Head of caudate nucleus (tissue), 42 donors: ENCODE data around the gene AP3B2.

ENCODE experiments used
- DNase-seq, 42 donors: peaks; one replicate each; pipeline versions ENCODE4 v3.0.0 to v3.0.0-alpha.2; 2020 to 2021; ENCODE audit warnings: mixed read lengths in 7 of 42
- intact Hi-C: fragments of 100-400 bp; cut with DNase I; formaldehyde crosslinking; loops from one replicate; pipeline ENCODE4 v1.15.0; 2022

Gene AP3B2, protein sequence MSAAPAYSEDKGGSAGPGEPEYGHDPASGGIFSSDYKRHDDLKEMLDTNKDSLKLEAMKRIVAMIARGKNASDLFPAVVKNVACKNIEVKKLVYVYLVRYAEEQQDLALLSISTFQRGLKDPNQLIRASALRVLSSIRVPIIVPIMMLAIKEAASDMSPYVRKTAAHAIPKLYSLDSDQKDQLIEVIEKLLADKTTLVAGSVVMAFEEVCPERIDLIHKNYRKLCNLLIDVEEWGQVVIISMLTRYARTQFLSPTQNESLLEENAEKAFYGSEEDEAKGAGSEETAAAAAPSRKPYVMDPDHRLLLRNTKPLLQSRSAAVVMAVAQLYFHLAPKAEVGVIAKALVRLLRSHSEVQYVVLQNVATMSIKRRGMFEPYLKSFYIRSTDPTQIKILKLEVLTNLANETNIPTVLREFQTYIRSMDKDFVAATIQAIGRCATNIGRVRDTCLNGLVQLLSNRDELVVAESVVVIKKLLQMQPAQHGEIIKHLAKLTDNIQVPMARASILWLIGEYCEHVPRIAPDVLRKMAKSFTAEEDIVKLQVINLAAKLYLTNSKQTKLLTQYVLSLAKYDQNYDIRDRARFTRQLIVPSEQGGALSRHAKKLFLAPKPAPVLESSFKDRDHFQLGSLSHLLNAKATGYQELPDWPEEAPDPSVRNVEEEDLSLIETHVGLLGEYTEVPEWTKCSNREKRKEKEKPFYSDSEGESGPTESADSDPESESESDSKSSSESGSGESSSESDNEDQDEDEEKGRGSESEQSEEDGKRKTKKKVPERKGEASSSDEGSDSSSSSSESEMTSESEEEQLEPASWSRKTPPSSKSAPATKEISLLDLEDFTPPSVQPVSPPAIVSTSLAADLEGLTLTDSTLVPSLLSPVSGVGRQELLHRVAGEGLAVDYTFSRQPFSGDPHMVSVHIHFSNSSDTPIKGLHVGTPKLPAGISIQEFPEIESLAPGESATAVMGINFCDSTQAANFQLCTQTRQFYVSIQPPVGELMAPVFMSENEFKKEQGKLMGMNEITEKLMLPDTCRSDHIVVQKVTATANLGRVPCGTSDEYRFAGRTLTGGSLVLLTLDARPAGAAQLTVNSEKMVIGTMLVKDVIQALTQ

DNA sequence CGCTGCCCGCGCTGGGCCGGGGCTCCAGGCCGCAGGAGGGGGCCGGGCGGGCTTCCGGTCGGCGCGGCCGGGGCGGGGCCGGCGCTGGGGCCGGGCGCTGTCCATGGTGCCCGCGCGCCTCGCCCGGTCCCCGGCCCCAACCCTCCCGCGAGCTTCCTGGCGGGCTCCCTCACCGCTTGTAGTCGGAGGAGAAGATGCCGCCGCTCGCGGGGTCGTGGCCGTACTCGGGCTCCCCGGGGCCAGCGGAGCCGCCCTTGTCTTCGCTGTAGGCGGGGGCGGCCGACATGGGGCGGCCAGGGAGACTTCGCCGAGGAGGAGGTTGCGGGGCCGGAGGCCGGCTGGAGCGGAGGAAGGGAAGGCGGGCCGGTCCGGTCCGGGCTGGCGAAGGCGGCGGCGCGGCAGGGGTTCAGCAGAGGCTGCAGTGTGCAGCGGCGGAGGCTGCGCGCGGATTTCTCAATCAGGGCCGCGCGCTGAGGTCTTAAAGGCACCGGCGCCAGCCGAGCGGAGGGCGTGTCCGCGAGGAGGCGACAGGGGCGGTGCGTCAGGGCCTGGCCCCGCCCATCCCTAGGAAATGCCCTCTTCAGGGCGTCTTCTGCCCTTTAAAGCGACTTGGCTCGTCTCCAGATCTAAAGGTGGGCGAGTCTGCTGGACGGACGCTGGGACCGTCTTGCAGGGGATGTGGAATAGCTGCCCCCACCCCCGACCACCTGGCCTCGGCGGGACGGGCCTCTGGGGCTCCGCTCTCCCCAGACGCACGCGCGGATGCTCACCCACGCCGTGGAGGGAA, at the start of gene AP3B2:
TSS of gene AP3B2 (minus strand) at position 455 of the 787 bp plus-strand sequence. CDS start at position 286, 169 bp downstream.
- peak; percentile 37 to 93 (median 82) for DNase-seq
- intact Hi-C loops, result no loop called here

DNA sequence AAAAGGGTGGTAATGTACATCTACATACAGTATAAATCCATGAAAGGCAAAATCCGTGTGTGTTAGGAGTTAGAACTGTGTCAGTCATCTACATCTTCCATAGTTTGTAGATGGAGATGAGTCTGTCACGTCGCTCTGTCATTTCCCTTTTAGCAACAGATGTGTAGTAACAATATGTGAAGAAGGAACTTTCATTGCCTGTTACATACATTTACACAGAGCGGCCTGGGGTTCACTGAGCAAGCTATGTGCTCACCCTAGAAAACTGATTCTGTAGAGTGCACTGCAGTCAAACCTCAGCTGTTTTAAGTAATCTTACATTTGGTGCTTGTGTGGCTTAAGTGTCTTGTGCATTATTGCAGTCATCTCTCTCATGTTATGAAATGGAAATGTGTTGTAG, 41.6 kb upstream of the AP3B2 start:
- intact Hi-C loops, result loop anchor here (5.0 to 10.0 kb wide), 2 partner anchors 56 to 97 kb away; partner anchors contain the start of genes FSD2 and WHAMM
- DNase-seq, result no peak

DNA sequence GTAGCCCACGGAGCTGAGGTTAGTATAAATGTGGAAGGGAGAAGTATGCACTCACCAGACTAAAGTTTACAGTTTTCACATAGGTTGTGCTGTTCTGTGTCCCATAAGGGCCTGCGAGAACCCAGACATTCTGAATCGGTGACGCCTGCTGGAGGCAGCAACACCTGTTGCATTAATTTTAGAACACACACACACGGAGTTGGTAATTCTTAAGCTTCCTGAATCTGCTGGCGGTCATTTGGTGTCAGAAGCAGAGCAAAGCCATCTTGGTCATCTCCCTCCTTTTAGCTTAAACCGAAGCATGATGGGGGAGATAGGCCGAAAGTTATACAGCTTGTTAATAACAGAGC, 41.1 kb upstream of the AP3B2 start:
- peak in 4 of 42 donors; percentile 4 to 19 (median 12) for DNase-seq
- intact Hi-C loops, result loop anchor here (5.0 to 10.0 kb wide), 2 partner anchors 56 to 96 kb away; partner anchors contain the start of genes FSD2 and WHAMM

DNA sequence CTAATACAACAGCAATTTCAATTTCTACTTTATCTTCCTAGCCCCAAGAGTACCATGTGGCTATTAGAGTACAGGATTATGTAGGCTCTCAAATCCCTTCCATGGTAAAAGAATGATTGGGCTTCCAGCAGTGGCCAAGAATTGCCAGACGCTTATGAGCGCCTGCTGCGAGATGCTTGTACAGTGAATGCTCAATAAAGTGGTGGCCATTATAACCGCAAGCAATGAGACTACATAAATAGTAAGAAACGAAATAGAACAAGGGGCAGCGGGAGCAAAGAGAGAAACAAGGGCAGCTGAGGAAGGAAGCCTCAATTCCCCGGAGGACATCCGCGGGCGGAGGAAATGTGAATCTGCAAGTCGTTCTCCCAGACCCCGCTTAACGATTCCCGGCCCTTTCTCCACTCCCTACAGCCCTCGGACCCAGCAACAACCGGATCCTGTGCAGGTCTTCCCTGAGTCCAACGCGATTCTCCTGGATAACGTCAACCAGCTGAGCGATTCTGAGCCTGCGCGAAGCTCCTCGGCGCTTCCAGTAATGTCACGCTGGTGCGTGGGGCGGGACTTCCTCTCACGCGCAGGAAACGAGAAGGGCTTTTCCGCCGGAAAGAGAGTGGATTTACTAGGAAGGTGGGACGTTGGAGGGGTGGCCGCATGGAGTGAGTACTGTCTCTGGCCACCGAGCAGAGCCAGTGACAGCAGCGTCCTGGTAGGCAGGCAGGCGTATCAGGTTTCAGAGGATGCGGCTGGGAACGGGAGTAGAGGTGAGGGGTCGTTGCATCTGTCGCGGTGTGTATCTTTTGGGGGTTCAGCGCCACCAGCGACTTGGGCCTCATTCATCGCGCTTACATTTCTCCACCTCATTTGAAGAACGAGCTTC, 40.5 kb upstream of the AP3B2 start:
- DNase-seq, result peak; percentile 89 to 98 (median 95)
- intact Hi-C loops, result loop anchor here (5.0 to 10.0 kb wide), 2 partner anchors 57 to 95 kb away; partner anchors contain the start of genes FSD2 and WHAMM

DNA sequence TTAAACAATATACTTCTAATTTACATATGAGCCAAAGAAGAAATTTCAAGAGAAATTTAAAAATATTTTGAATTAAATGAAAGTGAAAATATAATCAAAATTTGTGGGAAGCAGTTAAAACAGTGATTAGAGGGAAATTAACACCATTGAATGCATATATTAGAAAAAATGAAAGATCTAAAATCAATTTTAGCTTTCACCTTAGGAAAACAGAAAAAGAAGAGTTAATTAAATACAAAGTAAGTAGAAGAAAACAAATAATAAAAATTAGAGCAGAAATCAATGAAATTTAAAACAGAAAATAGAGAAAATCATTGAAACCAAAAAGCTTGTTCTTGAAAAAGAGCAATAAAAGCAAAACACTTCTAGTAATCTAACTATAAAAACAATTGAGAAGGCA, 38.6 kb upstream of the AP3B2 start:
- DNase-seq, result no peak

DNA sequence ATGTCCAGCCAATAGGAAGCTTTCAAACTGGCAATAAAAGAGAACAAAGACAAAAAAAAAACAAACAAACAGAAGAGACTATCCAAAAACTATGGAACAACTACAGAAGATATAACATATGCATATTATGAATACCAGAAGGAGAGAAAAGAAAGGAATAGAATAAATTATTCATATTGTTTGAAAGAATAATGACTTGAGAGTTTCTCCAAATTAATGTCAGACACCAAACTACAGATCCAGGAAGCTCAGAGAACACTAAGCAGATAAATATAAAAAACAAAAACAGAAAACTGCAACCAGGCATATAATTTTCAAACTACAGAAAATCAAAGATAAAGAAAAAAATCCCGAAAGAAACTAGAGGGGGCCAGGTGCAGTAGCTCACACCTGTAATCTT, 34.1 kb upstream of the AP3B2 start:
- intact Hi-C loops, result no loop called here
- no peak for DNase-seq

More for the DNA sequence above, 38.6 kb upstream of the AP3B2 start:
- intact Hi-C loops, result no loop called here

DNA sequence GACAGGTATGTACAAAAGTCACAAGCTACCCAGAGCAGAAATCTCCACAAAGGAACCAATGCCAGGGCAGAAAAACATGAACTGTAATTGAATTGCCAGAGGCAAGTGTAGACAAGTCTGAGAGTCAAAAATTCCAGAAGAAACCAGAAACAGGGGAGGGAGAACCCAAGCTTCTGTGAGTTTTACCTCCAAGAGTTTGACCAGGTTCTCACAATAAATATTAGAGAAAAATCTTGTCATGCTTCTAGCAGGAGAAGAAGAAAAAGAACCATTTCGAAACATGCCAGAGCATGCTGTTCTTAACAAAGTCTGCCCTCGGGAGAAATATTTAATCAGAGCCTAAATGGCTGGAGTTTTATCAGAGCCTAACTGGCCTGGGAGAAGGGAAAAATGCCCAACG, 32.5 kb upstream of the AP3B2 start:
- intact Hi-C loops, result no loop called here
- DNase-seq, result no peak

DNA sequence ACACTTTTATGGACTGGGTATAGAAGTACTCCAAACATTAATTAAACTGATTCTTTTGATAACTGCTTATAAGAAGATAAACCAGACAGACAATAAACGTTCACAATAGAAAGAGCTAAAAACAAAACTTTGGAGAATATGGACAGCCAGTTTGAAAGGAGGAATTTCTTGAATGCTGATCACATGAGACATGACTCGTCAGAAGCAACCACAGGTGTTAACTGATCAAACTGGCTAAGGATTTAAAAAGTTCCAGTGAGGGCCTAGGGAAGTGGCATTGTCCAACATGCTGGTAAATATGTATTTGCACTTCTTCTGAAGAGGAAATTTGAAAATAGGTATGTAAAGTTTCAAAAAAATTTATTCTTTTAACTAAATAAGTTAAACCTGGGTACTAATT, 29.4 kb upstream of the AP3B2 start:
- DNase-seq, result no peak
- intact Hi-C loops, result no loop called here

DNA sequence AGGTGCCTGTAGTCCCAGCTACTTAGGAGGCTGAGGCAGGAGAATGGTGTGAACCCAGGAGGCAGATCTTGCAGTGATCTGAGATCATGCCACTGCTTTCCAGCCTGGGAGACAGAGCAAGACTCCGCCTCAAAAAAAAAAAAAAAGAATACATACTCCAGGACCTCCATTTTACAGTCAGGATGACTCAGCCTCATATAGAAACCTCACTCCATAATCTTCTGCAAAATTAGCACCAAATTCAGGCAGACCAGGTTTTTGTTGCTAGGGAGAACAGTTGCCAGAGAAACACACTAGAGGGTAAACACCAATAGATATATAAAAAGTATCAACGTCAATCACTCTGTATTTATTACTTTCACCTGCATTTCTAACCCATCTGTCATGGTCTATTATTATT, 28.3 kb upstream of the AP3B2 start:
- intact Hi-C loops, result no loop called here
- no peak for DNase-seq

DNA sequence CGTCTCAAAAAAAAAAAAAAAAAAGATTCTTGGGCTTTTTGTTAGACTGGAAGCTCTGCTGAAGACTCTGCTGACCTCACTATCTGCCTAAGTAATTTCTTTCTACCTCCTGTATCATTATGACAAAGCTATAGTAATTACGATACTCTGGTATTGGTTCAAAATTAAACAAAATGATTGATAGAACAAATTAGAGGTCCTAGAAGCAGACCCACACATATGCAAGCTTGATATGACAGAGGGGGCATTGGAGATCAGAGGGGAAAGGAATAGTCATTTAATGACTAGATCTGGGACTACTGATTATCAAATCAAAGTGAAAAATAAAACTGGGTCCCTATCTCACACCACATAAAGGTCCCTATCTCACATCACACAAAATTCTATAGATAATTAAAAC, 21.9 kb upstream of the AP3B2 start:
- no peak for DNase-seq
- intact Hi-C loops, result no loop called here

DNA sequence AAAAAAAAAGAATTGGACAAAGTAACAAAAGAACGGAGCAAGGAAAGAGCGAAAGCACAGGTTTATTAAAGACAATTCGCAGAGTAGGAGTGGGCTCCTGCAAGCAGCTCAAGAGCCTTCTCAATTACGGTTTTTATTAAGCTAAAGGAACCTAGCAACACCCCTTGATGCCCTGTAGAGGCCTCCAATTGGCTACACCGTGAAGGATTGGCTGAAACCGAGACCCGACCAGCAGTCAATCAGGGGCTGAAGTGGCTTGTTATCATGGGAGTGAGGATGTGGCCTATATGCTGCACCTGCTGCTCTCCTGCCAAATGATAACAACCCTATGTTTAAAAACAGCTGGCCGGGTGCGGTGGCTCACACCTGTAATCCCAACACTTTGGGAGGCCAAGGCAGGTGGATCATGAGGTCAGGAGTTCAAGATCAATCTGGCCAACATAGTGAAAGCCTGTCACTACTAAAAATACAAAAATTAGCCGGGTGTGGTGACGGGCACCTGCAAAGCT, 20.4 kb upstream of the AP3B2 start:
- intact Hi-C loops, result no loop called here
- DNase-seq, result no peak

DNA sequence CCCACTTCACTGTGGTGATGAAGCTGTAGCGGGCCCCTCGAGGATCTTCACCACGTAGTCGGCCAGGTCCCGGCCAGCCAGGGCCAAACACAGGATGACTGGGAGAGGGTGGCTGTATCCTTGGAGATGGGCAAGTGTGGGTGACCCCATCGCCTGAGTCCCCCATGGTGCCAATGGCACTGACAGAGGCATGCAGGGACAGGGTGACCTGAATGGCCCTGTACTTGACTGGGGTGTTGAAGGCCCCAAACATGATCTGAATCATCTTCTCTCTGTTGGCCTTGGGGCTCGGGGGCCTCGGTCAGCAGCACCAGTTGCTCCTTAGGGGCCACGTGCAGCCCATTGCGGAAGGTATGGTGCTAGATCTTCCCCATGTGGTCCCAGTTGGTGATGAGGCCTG, 17.1 kb upstream of the AP3B2 start:
- no peak for DNase-seq
- intact Hi-C loops, result no loop called here

DNA sequence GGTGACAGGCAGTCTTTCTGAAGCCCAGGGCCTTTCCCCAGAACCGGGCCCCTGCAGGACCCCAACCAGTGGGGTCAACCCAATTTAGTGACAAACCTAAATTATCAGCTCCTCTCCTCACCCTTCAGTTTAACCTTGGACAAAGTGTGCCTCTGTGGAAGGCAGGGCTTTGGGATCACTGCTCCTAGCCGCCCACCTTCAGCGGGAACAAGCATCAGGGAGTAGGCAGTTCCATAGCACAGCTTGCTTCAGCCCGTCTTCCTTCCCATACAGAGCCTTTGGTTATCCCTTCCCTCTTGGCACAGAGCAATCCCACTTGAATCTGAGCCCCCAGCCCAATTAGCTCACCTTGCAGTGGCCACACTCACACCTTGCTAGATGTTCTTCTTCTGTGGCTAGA, 5.3 kb upstream of the AP3B2 start:
- intact Hi-C loops, result no loop called here
- peak in 25 of 42 donors; percentile 4 to 72 (median 36) for DNase-seq

DNA sequence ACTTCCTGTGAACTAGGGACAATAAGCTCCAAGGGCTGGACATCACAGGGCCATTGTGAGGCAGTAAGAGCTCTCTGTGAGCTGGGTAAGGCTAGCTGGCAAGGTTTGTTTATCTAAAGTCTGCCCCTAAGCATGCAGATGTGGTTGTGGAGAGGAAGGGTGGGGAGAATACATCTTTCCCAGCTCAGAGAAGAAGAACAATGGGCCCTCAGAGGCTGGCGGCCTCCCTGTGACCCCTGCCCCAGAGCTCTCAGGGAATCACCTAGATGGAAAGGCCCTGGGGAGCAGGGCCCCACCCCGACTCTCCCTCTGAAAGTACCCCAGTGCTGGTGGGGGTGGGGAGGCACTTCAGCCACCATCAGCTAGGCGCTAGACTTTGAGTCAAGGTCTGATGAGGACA, 4.3 kb upstream of the AP3B2 start:
- intact Hi-C loops, result no loop called here
- DNase-seq, result no peak

DNA sequence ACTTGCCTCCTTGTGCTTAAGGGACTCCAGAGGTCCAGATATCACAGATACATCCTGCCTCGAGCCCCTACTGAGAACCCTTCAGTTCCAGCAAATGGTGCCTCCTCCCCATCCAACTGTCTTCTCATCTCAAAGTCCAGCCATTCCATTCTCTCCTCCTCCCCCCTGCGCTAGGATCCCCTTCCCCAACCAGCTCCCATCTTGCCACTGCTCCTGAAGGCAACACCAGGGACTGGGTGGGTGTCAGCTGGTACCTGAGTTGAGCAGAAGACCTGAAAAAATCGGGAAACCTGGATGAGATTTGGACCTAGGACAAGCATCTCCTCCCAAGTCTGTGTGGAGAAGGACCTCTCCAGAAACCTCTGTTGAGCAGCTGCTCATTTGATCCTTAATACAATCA, 2.4 kb upstream of the AP3B2 start:
- no peak for DNase-seq
- intact Hi-C loops, result no loop called here

DNA sequence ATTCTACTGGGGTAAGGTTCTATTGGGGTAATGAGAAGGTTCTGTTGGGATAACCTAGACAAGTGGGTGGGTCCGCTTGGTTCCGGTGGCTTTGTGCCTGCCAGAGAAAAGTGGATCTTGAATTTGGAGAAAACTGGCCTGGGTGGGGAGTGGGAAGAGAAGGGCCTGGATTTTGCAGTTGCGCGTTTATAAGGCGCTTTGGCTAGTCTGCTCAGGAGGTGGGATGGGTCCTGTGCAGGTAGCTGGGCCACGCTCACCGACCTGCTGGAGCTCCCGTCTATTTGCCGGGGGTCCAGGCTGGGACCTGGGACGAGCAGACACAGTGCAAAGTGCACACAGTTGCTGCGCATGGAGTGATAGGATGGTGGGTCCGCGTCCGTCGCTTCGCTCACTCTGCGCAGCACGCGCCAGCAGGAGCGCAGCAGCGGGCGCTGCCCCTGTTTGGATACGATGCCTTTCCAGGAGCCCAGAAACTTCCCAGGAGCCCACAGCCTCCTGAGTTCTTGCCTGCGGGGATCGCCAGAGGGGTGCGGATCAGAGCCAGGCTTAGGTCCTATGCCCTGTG, 1.3 kb upstream of the AP3B2 start:
- DNase-seq, result no peak
- intact Hi-C loops, result no loop called here

DNA sequence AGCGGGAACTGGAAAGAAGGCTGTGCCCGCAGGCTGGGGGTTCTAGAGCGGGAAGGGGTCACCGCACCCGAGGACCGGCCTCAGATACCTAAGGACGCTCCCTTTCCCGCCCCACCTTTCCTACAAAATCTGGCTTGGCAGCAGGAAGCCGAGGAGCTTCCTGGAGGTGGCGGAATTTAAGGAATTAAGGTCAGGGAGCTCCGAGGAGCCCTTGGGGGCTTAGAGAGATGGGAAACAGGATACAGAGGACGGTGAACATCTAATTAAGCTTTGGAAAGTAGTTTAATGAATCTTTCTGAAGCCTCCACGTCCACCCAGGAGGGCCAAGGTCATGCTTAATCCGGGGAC, 507 bp upstream of the AP3B2 start:
- intact Hi-C loops, result no loop called here
- no peak for DNase-seq

DNA sequence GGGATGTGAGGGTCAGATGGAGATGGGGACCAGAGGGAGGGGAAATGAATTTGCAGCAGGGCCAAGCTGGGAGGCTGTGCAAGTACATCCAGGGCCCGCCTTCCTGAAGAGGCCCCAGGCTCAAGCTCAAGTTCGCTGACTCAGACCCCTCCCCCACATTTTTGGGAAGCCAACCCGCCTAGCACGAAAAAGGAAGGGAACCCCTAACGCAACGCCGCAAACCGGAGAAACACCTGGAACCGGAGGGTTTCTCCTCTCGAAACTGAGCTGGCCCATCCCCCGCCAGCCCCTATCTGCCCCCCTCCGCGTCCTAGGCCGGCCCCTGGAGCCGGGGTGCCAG, 624 bp downstream of the AP3B2 start:
- peak in 32 of 42 donors; percentile 5 to 59 (median 28) for DNase-seq
- intact Hi-C loops, result no loop called here
